GM12892 (cell line): ENCODE results near the gene CFAP299.
"Not testable (repeated sequence)": the region's sequence is repeated elsewhere in the genome, so short reads cannot be mapped to it uniquely, and the experiment has no call there.

ENCODE experiments used
- POLR2AphosphoS5 ChIP-seq: IDR thresholded peaks from 2 replicates; pipeline ENCODE4 v1.6.1; 2011; ENCODE audit warnings: low read depth, low read length, control low read depth
- TAF1 ChIP-seq: IDR thresholded peaks from 2 replicates; pipeline ENCODE4 v1.6.1; 2011; ENCODE audit warnings: low read depth, mild to moderate bottlenecking, control low read depth, low read length, borderline replicate concordance

GRCh38 chr4:80793660-80794059, 458.1 kb downstream of the CFAP299 start:
- TF ChIP-seq TAF1, POLR2AphosphoS5: not testable (repeated sequence)
